Measurements from ENCODE around the gene SUFU.

Gene SUFU

DNA sequence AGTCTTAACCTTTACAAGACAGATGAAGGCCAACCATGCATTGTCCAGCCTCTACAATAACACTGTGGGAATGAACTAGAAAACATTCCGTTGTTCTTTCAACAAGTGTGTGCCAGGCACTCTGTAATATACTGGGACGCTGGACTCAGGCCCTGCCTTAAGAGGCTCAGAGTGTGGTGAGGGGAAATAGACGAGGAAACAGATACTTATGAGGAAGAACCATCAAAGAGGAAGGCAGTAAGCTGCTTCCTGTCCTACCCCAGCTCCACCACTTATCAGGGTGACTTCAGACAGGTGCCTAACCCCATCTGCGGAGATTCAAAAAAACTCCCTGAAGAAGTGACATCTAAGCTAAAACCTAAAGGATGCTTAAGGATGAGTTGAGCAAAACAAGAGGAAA lies 131.6 kb downstream of the SUFU start:
- DNase-seq (ENCODE audit: low read depth in 3 of 3) = no peak

DNA sequence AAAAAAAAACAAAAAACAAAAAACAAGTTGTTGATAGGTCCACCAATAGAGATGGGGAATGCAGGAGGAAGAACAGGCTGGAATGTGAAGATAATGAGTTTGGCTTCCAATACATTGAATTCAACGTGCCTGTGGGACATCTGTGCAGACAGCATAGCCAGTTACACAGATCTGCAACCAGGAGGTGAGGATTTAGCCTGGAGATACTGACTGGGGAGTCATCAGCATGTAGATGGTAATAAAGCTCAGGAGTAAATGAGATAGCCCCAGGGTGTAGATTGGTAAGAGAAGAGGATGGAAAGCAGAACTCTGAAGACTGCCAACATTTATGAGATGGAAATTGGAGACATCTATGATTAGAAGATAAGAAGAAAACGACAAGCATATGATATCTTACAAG lies 135.8 kb downstream of the SUFU start:
- no peak for DNase-seq (ENCODE audit: low read depth in 3 of 3)

DNA sequence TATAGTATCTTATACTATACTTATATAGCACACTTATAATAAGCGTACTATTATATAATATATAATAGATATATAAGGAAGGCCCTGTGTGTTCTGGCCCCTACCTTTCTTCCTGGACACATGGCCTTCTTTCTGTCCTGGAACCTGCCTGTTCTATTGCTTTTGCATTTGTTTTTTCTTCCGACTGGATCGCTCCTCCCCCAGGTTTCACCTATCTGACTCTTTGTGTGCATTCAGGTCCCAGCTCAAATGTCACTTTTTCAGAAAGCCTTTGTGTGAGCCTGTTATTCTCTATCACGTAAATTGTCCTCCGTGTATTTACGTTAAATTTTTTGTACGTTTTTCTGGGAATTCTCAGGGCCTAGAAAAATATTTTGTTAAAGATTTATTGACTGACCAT lies 137.6 kb downstream of the SUFU start:
- no peak for DNase-seq (ENCODE audit: low read depth in 3 of 3)

DNA sequence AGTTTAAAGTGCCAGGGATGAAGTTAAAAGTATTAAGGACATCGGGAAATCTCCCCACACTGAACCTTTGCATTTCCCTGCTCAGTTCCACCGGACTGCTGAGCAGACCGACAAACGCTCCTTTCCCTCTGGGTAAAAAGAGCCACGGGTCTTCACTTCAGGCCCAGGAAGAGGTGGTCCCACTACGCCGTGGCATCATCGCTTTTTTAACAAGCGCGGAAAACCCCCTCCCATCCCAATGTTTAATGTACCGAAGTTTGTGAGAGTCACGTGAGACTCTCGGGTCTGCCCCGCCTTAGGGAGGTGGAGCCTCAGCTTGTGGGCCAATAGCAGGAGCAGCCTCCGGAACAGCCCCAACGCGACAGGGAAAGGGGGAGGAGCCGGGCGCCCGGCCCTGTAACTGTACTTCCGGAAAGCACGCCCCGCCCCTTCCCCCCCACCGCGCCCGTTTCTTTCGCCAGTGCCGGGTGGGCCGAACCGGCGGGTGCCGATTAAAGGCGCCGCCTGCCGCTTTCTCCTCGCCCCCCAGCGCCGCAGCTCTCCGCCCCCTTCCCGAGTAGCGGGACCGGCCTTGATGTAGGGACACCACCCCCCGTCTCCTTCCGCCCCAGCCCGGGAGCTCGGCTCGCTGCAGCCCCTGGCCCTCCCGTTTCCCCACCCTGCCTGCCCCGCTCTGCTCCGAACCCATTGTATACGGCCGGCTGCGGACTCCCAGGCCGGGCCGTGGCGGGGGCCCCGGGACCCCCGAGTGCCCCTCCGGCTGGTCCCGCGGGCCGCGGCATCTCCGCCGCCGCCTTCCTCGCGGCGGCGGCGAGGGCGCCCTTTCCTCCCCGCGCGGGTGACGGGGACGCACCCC lies 138.3 kb downstream of the SUFU start:
- DNase-seq (ENCODE audit: low read depth in 3 of 3) = peak; percentile 96 to 98 (median 97)

DNA sequence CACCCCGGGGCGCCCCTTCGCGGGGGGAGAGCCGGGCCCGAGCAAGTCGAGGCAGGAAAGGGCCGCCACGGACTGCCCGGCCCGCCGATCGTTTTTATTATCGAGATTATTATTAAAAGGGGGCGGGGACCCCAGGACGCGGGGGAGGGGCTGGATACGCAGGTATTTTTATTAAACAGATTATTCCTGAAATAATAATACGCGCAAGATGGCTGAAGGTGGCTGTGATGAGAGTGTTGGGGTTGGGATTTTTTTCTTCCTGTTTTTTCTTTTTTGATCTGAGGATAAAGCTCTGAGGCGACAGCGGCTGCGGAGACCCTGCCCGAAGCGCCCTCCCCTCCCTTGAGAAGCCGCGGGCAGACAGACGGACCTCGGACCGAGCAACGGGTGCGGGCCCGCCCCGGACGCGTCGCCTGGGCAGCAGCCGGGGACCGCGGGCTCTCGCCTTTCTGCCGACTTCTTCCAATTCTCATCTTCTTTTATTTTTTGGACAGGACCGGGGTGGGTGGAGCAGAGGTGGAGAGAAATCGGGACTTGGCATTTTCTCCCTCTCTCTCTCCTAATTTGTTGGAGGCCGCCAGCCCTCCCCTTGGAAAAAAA lies 139.1 kb downstream of the SUFU start:
- DNase-seq (ENCODE audit: low read depth in 3 of 3) = peak in 1 of 3 experiments; percentile 42

DNA sequence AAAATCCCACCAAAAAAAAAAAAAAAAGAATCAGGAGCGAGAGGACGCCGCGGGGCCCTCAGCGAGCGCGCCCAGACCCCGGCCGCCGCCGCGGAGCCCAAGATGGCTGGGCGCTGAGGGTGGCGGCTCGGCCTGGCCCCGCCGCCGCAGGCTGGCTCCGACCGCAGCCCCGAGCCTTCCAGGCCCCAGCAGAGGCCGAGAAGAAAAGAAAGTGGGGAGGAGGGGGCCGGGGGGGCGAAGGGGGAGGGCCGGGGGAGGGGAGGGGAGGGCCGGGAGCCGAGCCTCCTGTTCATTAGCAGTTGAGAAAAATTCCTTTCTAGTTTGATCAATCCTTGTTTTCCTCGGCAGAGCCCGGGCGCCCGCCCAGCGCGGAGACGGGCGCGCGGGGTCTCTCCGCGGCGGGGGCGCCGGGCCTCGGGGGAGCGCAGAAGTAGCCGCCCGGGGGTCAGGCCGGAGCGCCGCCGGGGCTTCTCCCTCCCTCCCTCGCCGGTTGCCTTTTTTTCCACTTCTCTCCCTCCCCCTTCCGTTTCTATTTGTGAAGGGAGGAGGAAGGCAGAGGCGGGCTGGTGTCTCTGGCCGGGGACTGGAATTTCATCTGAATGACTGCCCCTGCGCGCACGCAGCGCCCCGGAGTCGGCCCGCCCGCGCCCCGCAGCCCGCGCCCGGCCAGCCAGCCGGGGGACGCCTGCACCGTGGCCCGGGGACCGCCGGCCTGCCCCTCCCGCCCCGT lies 139.7 kb downstream of the SUFU start:
- DNase-seq (ENCODE audit: low read depth in 3 of 3) = peak in 1 of 3 experiments; percentile 53

DNA sequence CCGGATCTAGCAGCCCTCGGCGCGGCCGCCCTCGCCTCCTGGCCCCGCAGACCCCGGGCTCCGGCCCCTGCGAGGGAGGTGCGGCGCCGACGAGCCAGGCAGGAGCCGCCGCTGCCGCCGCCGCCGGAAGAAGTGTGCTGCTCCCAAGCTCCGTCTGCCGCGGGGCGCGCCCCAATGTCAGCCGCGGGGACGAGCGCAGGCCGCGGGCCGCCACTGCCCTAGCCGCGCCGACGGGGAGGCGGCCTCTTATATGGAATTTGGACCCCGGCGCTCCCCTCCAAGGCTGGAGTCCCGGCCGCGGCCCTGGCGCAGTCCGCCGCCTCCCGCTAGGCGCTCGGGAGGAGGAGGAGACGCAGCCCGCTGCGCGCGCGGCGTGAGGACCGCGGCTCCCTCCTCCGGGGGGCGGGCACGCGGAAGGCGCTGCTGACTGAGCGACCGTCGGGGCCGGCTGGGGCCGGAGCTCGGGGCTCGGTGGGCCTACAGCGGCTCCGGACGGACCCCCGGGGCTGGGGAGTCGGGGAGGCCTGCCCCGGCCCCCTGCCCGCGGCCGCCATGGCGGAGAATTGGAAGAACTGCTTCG lies 140.4 kb downstream of the SUFU start, which contains the start of gene TRIM8:
TSS of gene TRIM8 (plus strand) at position 414 of the 580 bp plus-strand sequence. CDS start at position 553, 139 bp downstream.
- DNase-seq (ENCODE audit: low read depth in 3 of 3) = peak in 2 of 3 experiments; percentile 38 to 42

DNA sequence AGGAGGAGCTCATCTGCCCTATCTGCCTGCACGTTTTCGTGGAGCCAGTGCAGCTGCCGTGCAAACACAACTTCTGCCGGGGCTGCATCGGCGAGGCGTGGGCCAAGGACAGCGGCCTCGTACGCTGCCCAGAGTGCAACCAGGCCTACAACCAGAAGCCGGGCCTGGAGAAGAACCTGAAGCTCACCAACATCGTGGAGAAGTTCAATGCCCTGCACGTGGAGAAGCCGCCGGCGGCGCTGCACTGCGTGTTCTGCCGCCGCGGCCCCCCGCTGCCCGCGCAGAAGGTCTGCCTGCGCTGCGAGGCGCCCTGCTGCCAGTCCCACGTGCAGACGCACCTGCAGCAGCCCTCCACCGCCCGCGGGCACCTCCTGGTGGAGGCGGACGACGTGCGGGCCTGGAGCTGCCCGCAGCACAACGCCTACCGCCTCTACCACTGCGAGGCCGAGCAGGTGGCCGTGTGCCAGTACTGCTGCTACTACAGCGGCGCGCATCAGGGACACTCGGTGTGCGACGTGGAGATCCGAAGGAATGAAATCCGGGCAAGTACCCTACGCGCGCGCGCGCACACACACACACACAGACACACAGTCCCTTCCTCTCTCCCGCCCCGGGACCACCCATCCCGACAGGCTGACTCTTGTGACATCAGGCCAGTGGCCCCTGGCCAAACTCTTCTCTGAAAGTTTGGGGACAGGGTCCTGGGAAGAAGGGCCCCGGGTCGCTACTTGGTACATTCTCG lies 141.0 kb downstream of the SUFU start:
- peak; percentile 59 to 64 (median 60) for DNase-seq (ENCODE audit: low read depth in 3 of 3)

DNA sequence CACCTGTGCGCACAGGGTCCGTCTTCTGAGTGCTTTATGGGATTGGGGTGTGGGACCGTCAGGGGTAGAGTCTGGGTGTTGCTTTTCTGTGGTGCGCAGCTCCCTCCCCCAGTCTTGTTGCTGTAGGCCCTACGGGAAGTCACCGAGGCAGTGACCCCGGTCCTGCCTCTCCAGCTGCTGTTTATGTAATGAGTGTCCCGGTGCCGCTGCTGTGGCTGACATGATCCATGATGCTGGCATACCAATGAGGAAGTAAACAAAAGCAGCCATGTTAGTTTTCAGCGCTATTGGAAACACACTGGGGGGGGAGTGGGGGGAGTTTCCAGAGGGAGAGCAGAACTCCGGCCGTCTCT lies 141.6 kb downstream of the SUFU start:
- no peak for DNase-seq (ENCODE audit: low read depth in 3 of 3)

DNA sequence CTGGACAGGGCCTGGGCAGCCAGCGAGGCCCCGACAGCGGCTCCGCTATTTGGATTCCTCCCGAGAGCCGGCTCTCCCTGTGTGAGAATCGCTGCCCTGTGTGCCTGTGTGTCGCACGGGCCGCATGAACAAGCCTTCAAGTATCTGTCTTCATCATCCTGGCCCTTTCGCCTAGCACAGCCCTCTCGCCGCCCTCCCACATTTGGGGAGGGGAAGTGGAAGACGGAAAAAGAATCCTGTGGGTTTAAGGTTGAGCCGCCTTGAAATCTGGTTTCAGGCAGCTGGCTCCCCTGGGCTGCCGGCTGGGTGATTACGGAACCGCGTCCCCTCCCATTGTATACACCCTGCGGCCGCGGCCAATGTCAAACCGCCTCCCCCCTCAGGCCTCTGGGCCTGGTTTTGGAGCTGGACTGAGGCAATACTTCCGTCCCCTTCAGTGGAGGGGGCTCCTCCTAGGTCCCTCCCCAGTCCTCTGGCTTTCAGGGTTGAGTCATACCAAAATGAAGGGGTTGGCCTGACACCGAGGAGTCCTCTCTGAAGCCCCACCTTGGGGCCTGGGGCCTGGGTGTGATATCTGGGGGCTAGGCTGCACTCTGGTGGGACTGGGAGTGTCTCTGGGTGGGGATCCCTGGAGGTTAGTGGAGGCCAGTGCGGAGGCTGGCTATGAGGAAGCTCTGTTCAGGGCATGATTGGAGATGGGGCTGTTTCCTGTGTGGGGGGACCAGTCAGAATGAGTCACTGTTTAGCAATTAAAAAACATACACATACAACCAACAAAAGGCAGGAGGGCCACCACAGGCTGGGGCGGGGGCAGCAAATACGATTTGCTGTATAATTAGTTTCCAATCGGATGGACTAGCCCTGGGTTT lies 142.2 kb downstream of the SUFU start:
- peak; percentile 47 to 50 (median 50) for DNase-seq (ENCODE audit: low read depth in 3 of 3)

DNA sequence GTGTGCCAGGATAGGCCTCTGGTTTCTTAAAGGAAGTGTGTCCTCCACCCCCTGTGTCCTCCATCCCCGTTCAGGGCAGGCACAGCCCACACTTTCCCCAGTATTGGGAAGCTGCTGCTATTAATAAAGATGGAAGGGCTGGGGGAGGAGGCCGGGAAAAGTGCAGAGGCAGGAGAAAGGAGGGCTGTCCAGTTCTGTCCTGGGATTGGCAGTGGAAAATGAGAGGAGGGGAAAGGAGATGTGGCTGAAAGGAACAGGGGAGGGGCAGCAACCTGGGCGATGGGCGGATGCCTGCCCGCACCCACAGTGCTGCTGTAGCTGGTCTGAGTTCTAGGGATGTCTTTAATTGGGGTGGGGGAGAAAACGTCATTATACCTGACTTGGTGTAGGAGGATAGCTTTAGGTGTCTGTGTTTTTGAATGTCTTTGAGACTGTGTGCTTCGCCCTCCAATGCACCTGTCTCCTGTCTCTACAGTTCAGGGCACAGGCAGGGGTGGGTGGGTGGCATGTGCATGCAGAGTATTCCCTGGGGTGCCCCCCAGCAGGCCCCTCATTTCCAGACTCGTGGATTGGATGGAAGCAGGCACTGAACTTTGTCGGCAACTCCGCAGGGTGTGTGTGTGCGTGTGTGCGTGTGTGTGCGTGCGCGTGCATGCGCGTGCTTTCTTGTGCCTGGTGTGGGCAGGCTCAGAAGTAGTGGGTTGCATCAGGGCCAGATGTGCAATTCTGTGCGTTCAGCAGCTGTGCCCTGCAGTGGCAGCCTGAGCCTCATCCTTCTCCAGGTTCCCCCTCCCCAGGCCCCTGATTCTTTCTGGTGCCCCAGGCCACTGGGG lies 143.1 kb downstream of the SUFU start:
- no peak for DNase-seq (ENCODE audit: low read depth in 3 of 3)

DNA sequence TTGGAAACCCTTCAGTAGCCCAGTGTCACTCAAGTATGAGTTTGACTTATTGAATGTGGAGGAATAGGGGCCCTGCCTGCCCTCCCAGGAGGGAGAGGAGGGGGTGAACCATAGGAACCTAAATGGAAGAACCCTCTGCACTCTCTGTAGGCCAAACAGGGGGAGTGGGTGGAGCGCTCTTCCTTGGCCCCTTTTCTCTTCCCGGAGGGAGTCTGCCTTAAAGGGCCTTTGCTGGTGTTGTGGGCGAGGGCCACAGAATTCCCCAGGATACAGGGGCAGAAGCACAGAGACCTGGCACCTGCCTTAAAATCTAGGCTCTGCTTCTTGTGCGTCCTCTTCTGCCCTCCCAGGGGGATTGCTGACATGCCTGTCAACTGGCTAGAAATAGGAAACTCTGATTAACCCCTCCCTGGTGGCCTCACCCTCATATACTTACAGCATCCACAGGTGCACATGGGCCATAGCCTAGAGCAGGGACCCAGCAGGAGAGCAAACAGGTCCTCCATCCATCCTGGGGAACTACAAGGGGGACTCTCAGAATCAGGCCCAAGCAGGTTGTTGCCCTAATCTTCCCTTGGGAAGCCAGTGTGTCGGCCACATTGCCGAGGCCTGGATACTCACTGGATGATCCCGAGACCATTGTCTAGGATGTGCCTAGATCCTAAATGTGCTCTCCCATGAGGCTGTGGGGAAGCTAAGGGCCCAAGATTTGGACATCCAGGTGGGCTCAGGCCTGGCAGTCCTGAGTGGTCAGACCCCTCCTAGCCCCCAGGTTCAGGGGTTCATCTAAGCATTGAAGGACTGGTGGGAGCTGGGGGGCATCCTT lies 143.9 kb downstream of the SUFU start:
- no peak for DNase-seq (ENCODE audit: low read depth in 3 of 3)

DNA sequence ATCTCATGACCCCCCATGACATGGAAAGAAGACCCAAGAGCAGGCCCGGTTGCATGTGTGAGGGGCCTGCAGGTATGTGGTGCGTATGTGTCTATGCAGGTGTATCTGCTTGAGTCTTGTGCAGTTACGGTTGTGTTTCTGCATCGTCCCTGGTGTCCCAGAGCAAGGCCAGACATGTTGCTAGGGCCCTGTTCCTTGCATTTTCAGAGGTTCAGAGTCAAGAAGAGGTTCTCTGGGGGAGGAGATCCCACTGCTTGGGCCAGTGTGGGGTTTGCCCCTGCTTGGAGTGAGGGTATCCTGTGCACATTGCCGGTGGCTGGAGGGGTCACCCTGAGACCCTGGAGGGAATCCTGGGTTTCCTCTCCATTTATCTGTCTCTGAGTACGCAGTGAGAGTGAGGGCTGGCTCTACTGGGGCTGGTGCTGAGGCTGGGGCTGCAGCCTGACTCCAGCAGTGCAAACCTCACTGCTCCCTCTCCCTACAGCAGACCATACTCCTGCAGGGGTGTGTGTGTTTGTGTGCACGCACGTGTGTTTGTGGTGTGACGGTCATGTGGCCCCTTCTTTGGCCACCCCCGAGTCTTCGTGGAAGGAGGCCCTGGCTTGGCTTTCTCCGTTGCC lies 144.6 kb downstream of the SUFU start:
- no peak for DNase-seq (ENCODE audit: low read depth in 3 of 3)

DNA sequence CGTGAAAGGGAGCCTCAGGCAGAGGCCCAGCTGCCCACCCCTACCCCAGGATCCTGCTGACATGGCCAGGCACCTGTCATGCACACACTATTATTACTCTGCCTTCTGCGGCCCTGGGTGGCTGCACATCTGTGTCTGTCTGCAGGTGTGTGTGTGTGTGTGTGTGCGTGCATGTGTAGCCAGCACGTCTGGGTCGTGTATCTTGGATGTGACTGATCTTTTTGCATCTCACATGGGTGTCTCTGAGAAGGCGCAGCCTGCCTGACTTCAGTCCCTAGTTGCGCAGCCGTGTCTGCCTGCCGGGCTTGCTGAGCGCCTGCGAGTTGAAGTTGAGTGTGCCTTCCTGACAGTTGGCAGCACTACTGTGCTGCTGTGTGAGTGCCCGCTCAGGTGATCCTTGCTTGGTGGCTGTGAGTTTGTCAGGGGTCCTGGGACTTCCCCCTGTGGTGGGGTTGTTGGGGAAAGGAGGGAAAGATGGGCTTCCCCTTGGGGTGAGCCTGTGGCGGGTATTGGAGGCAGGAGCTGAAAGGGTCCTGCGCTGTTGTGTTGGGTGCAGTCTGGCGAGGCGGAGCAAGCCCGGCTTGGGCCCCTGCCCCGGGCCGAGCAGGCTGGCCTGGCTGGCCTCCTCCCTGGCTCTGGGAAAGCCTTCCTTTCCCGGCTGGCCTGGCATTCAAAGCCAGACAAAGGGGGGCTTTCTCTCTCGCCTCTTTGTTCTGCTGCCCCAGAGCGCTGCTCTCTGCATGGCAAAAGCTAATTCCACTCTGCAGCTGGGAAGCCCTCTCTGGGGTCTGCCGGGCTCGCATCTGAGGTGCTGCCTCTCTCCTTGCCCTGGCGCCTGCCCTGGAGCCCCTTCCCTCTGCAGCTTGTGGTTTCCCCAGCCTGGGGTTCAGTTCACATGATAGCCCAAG lies 145.4 kb downstream of the SUFU start:
- DNase-seq (ENCODE audit: low read depth in 3 of 3) = no peak

DNA sequence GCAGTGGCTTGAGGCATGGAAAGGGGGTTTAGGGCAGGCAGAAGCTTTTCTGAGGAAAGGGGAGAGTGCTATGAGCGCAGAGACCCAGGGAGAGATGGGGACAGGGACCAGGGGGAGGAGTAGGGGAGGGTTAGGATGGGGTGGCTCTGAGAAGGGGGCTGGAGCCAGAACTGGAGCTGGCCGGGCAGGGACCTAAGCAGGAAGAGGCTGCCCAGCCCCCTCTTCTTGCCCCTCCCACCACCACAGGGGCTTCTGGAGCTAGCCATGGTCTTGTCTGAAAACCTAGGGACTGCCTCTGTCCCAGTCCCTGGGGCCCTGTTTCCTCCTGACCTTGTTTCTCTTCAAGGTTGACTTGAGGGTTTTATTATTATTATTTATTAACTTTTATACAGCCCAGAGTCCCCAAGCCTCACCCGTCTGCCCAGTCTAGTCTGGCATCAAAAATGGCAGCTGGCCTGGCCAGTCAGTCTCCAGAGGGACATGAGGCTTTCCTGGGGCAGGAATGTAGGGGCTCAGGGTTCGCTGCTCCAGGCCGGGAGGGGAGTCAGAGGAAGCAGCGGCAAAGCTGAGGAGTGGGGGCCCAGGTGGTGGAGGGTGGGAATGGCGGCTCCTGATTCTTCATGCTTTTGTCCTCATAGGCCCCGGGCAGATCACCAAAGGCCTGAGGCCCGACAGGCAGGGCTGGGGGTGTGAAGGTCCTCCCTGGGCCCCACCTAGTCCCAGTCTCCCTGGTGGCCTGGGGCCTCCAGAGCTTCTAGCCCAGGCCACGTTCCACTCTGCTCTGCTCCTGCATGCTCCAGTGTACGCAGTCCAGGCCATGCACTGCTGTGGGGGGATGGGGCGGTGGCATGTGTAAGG lies 146.3 kb downstream of the SUFU start:
- DNase-seq (ENCODE audit: low read depth in 3 of 3) = no peak

Measured in stimulated activated CD4-positive, alpha-beta T cell treated with anti-CD3 and anti-CD28 coated beads, TNF-alpha, amount 100 ng/mL, for 4 hours (primary cell).